ENCODE data around the gene MARK2.

- TF ChIP-seq CTCF (IDR thresholded peaks at IDR 0.05) (no peak), POLR2A (IDR thresholded peaks at IDR 0.05) (no peak), POLR2AphosphoS5 (IDR thresholded peaks at IDR 0.05) (no peak), EP300 (IDR thresholded peaks at IDR 0.05) (no peak)
Observed at GRCh38 chr11:63922673-63923192, 83.8 kb downstream of the MARK2 start.

Measured in sigmoid colon (tissue), 4 donors.